ENCODE data around the gene RB1.
"Not testable (repeated sequence)": the region's sequence is repeated elsewhere in the genome, so short reads cannot be mapped to it uniquely, and the experiment has no call there.

Gene RB1

GRCh38 chr13:48355524-48355923 lies 52.0 kb downstream of the RB1 start:
- DNase-seq, result not testable (repeated sequence)

- DNase-seq, result no peak
Observed at GRCh38 chr13:48356750-48357149, 53.2 kb downstream of the RB1 start.

GRCh38 chr13:48369988-48370387 lies 66.4 kb downstream of the RB1 start:
- DNase-seq, result no peak

GRCh38 chr13:48370815-48371214 lies 67.3 kb downstream of the RB1 start:
- no peak for DNase-seq

- DNase-seq, result no peak
Observed at GRCh38 chr13:48377857-48378256, 74.3 kb downstream of the RB1 start.

- no peak for DNase-seq
Observed at GRCh38 chr13:48380581-48380980, 77.0 kb downstream of the RB1 start.

- DNase-seq, result no peak
Observed at GRCh38 chr13:48383384-48383783, 79.8 kb downstream of the RB1 start.

GRCh38 chr13:48386816-48387215 lies 83.3 kb downstream of the RB1 start:
- DNase-seq, result no peak

- no peak for DNase-seq
Observed at GRCh38 chr13:48391257-48391656, 87.7 kb downstream of the RB1 start.

- no peak for DNase-seq
Observed at GRCh38 chr13:48393030-48393697, 89.6 kb downstream of the RB1 start.

GRCh38 chr13:48393698-48394085 lies 90.1 kb downstream of the RB1 start:
- no peak for DNase-seq

- DNase-seq, result no peak
Observed at GRCh38 chr13:48397744-48398143, 94.2 kb downstream of the RB1 start.

- no peak for DNase-seq
Observed at GRCh38 chr13:48398450-48399095, 95.0 kb downstream of the RB1 start.

GRCh38 chr13:48400090-48400694 lies 96.6 kb downstream of the RB1 start:
- no peak for DNase-seq

- DNase-seq, result no peak
Observed at GRCh38 chr13:48400850-48401291, 97.3 kb downstream of the RB1 start.

GRCh38 chr13:48401480-48401879 lies 97.9 kb downstream of the RB1 start:
- no peak for DNase-seq

- DNase-seq, result peak; percentile 59
Observed at GRCh38 chr13:48402325-48402932, 98.9 kb downstream of the RB1 start.

- peak; percentile 65 for DNase-seq
Observed at GRCh38 chr13:48403151-48403631, 99.6 kb downstream of the RB1 start.

GRCh38 chr13:48403913-48404312 lies 100.4 kb downstream of the RB1 start:
- DNase-seq, result peak; percentile 60

- no peak for DNase-seq
Observed at GRCh38 chr13:48404952-48405351, 101.4 kb downstream of the RB1 start.

- DNase-seq, result no peak
Observed at GRCh38 chr13:48405875-48406274, 102.3 kb downstream of the RB1 start.

GRCh38 chr13:48410199-48410598 lies 106.6 kb downstream of the RB1 start:
- DNase-seq, result no peak

GRCh38 chr13:48411147-48411794 lies 107.7 kb downstream of the RB1 start:
- no peak for DNase-seq

Data from activated effector memory CD4-positive, alpha-beta T cell treated with anti-CD3 and anti-CD28 coated beads, Interleukin-2, amount 50 U/mL, for 16 hours (primary cell).